Superior temporal gyrus (tissue), 1 donor: ENCODE results near the gene SNX9.
"Not testable (repeated sequence)": the region's sequence is repeated elsewhere in the genome, so short reads cannot be mapped to it uniquely, and the experiment has no call there.

Experiments used
- DNase-seq: peaks from one replicate; pipeline ENCODE4 v3.0.0-alpha.2; 2016; ENCODE audit errors: extremely low spot score

Gene SNX9

GRCh38 chr6:157855804-157856203 lies 32.8 kb downstream of the SNX9 start:
- not testable (repeated sequence) for DNase-seq

GRCh38 chr6:157858664-157859063 lies 35.6 kb downstream of the SNX9 start:
- DNase-seq = not testable (repeated sequence)

DNA sequence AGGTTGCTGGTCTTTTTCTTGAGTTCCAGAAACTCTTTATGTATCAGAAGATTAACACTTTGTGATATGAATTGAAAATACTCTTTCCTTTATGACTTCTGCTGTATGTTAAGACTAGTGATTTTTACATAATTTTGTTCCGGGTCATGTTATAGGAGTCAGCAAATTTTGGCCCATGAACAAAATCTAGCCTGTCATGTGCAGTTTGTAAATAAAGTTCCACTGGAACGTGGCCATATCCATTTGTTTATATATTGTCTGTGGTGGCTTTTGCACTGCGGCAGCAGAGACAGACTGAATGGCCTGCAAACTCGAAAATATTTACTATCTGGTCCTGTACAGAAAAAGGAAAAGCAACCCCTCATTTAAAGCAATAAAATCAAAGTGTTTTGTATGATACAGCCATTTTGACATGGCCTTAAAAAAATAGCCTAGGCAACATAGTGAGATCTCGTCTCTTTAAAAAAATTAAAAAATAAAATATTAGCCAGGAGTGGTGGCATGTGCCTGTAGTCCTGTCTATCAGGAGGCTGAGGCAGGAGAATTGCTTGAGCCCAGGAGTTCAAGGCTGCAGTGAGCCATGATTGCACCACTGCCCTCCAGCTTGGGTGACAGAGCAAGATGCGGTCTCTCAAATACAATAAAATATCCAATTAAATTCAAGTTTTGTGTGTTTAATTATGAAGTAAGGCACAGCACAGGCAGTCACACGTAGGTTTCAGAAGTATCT lies 36.9 kb downstream of the SNX9 start:
- no peak for DNase-seq

GRCh38 chr6:157860505-157860991 lies 37.5 kb downstream of the SNX9 start:
- no peak for DNase-seq

- DNase-seq = no peak
Measured at GRCh38 chr6:157861184-157861583, 38.1 kb downstream of the SNX9 start.

DNA sequence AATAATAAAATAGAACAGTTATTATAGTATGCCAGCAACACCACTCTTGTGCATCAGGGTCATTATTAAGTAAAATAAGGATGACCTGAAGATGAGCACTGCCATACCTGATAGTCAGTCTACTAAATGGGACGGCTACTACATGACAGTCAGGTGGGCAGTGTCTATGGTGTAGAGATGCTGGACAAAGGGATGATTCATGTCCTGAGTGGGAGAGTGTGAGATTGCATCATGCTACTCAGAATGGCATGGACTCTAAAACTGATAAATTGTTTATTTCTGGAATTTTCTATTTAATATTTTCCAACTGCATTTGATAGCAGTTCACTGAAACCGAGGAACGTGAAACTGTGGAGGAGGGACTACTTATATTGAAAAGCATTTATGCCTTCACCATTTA lies 38.8 kb downstream of the SNX9 start:
- no peak for DNase-seq

DNA sequence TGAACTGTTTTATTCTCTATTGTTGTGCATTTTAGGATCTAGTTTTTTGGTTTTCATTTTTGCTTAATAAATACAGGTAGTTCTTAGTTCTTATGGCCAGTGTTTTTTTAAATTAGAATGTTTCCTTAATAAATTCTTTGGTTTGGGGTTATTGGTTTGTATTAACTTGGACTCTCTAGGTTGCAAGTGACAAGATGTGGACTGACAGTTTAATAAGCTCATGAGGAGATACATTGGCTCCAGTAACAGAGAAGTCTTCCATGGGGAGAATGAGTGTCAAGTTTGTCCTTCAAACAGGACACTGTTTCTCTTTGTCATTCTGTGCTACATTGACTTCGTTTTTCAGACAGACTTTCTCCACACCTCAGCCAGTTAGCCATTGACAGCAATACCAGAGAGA lies 39.7 kb downstream of the SNX9 start:
- no peak for DNase-seq

DNA sequence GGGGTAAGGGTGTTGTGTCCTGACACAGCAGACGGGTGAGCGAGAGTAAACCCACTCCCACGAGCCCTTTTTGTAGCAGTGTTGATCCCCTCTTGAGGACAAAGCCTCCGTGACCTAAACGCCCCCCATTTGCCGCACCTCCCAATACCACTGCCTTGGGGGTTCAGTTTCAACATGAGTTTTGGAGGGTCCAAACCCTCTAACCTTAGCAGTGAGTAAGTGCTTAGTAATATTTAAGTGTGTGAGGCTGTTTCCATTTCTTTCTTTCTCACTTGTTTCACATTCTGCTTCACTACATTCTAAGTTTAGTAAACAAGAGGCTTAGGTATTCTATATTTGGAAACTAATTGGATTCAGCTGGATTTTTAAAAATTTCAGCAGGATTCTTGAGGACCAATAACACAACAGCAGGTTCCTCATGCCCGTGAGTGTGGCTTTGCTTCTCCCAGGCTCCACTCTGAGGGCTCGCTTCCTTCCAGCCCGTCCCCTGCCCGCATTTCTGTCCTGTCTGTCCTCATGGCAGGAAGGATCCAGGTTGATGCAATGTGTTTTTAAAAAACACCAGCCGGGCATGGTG lies 41.2 kb downstream of the SNX9 start:
- no peak for DNase-seq

DNA sequence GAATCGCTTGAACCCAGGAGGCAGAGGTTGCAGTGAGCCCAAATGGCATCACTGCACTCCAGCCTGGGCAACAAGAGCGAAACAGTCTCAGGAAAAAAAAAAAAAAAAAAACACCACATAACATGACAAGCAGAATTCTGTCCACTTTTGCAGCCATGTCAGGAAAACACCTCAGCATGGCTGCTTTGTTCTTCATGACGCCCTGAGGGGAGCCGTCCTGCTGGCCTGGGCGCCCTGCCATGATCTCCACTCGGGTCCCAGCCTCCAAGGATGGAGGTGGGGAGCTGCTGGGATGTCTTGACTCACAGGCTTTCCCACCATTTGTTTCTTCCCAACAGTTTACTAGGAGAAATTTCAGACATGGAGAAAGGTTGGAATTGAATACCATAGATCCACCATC lies 42.2 kb downstream of the SNX9 start:
- no peak for DNase-seq

GRCh38 chr6:157867155-157867559 lies 44.1 kb downstream of the SNX9 start:
- DNase-seq = no peak

DNA sequence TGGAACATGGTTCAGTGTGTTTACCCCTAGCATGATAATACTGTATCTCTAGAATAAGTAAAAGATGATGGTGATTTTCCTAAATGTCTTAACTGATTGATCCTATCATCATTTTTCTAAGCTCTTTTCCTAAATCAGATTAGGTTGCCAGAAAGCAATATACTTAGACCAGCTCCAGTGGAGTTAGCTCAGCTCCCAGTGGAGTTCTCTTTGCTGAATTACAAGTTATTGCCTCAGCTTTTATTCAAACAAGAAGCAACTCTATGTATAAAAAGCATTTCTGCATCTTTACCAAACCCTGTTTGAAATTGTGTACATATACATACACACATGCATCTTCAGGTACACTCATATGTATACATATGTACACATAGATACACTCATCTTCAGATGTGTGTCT lies 44.9 kb downstream of the SNX9 start:
- no peak for DNase-seq

DNA sequence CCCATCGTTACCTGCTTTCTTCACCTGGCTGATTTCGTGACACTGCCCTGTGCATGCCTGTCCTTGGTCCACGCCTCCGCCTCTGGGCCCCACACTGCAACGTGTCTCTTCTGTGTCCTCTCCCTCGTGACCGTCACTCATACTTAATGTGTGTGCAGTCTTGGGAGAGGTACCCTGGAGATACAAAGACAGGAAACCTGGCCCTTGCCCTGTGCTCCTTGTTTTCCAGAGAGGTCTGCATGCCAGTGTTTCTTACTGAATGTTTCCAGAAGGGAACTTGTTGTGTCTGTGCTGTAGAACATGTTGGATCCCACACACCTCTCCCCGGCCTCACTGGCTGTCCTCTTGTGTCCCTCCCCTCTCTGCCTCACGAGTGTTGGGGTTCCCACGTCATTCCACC lies 45.8 kb downstream of the SNX9 start:
- no peak for DNase-seq

- no peak for DNase-seq
Measured at GRCh38 chr6:157869673-157870302, 46.7 kb downstream of the SNX9 start.

- peak; percentile 81 for DNase-seq
Measured at GRCh38 chr6:157873735-157874344, 50.8 kb downstream of the SNX9 start.

GRCh38 chr6:157877149-157877548 lies 54.1 kb downstream of the SNX9 start:
- no peak for DNase-seq

- peak; percentile 66 for DNase-seq
Measured at GRCh38 chr6:157877573-157878438, 54.8 kb downstream of the SNX9 start.

GRCh38 chr6:157879034-157879872 lies 56.2 kb downstream of the SNX9 start:
- DNase-seq = no peak

GRCh38 chr6:157879873-157880254 lies 56.8 kb downstream of the SNX9 start:
- DNase-seq = peak; percentile 86

DNA sequence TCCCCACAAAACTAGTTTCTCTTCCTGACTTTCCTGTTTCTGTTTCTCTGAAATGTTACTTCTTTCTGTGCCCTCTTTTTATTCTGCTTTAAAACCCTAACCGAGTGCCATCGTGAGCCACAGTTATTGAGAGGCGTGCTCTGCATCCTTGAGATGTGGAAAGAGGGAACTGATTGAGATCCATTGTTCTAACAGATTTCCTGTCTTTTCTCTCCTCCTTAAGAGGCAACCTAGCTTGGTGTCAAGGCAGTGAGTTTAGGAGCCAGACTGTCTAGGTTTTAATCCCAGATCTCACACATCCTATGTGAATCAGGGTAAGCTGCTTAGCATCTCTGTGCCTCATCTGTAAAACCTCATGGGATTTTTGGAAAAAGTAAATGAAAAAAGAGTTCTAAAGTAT lies 57.5 kb downstream of the SNX9 start:
- peak; percentile 59 for DNase-seq

DNA sequence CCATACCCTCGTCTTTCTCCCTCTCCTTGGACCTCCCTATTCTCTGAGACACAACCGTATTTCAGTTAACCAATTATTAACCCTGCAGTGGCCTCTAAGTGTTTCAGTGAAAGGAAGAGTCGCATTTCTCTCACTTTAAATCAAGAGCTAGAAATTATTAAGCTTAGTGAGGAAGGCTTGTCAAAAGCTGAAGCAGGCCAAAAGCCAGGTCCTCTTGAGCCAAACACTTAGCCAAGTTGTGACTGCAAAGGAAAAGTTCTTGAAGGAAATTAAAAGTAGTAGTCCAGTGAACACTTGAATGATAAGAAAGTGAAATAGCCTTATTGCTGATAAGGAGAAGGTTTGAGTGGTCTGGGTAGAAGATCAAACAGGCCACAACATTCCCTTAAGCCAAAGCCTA lies 58.3 kb downstream of the SNX9 start:
- no peak for DNase-seq

DNA sequence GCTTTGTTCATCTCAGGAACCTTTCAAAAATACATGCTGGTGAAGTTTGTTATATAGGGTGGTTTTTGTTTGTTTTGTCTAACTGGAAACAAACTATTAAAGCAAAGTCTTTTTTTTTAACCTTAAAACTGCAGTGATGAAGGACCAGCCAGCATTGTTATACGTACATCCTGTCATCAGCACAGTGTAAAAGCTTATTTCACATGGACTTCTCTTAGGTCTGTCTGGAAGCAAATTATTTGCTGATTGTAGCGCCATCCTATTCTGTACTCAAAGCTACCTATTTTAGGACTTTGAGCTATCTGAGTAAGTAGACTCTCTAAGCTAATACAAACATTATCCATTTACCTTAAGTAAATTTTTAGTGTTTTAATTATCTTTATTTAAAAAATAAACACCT lies 61.7 kb downstream of the SNX9 start:
- no peak for DNase-seq
